Fibroblast of peridontal ligament (primary cell): ENCODE data around the gene GRIK1.

Experiments used
- DNase-seq: peaks from one replicate; pipeline ENCODE4 v3.0.0-alpha.2; 2010; ENCODE audit errors: extremely low read depth

Gene GRIK1

DNA sequence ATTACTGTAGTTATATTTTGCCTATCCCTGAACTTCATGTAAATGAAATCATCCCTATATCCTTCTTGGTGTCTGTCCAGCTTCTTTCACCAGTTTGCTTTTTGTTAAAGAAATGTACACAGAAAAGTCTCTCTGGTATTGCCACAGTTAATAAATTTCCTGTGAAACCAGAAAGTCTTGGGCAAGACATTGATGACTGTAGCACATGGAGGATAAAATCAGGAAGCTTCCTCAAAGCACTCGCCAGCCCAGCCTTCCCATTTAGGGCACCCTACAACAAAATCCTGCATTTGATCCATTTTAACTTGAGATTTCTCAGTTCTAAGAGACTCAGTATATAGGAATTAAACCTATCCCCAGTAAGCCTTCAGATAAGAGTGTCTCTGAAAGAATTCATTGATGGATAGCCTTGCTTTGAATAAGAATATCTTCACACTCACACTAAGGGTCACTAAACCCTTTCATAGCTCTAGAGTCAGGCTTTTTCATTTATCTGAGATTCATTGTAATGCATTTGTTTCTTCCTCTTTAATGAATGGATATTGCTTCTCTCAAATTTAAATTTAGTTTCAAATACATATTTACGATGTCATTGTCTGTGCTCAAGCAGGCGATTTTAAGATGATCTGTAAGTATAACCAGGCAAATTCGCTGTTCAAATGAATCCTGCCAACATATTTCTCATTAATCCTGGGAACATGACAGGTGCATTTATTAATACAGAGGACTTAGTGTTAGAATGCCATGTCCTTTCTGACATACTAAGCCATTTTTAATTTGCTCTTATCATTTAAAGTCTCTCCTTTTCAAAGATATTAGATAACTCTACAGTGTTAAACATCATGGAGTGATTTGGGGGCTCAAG lies 153.1 kb downstream of the GRIK1 start:
- DNase-seq, result no peak

- DNase-seq, result no peak
Measured at GRCh38 chr21:29777160-29777559, 162.6 kb downstream of the GRIK1 start.

GRCh38 chr21:29775462-29775861 lies 164.3 kb downstream of the GRIK1 start:
- DNase-seq, result no peak

DNA sequence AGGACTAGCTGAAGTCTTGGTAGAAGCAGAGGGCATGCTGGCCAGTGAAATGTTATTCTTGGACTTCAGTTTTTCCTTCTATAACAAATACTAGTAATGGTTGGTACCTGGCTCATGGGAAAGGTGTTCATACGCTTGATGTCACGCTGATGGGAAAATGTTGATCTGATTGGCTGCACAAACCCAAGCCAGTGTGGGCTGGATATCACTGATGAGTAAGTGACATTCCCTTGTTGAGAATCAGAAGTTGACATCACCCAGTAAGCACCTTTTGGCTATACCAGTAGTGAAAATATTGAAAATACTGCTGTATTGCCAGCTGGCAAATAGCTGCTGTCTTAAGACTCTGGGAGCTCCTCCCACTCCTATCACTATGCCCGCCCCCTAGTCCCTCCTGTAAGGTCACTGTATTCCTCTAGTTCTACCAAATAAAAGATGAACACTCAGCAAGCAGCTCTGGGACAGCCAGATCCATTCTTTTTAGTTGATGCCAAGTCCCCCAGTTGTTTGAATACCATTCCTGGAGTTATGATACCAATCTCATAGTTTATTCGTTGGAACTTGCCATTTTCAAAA lies 168.2 kb downstream of the GRIK1 start:
- DNase-seq, result no peak

DNA sequence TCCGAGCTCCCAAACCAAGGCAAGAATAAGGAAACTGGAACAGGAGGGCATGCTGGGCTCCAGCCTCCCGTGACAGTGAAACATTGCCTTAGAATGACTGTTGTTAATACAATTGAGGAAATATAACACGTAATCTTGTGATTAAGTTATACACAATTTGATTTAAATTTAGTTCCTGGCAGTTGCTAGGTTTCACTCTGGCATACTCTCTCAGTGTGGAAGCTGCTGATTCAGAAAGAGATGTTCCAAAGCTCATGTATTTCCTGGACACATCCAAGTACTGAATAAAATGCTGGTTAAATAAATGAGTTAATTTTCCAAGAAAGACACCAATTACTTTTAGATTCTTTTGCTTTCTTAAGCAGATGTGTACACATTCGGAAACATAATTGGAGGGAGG lies 176.1 kb downstream of the GRIK1 start:
- DNase-seq, result no peak

DNA sequence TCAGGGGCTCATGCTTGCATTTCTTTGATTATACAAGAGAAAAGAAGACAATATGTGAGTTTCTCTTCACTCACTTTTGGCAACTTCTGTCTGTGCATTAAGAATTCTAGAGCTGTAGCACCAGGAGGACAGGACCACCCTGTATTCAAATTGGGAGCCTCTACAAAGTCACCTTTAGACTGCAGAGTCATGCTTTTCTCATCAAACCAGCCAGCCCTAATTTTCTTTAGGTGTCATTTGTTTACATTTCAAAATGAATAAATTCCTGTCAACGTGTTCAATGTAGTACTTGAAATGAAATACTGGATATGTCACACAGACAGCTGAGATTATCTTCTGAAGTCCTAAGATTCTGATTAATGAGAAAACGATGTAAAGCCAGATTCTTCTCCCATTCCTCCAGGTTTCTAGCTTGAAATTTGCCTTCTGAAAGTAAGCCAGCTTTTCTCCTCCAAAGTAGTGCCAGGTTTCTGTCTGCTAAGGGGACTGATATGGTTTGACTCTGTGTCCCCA lies 177.2 kb downstream of the GRIK1 start:
- DNase-seq, result no peak

GRCh38 chr21:29753216-29753615 lies 186.6 kb downstream of the GRIK1 start:
- no peak for DNase-seq

- no peak for DNase-seq
Measured at GRCh38 chr21:29751473-29752185, 188.2 kb downstream of the GRIK1 start.

- no peak for DNase-seq
Measured at GRCh38 chr21:29749957-29750356, 189.8 kb downstream of the GRIK1 start.

DNA sequence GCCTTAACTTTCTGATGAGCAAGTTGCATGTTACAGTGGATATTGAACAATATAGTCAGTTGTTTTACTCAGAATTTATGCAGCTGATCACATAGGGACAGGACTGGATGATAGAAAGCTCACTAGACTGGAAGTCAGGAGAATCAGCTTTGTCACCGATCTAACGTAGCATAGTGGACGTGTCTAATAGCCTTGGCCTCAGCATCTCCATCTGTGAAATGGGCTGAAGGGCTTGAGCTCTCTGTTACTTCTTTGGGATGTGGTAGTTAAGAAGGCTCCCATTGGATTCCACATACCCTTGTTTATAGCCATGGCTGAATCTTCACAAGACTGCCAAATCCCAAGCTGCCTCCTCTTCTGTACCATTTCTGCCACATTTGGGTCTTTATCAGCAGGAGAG lies 190.6 kb downstream of the GRIK1 start:
- DNase-seq, result no peak

DNA sequence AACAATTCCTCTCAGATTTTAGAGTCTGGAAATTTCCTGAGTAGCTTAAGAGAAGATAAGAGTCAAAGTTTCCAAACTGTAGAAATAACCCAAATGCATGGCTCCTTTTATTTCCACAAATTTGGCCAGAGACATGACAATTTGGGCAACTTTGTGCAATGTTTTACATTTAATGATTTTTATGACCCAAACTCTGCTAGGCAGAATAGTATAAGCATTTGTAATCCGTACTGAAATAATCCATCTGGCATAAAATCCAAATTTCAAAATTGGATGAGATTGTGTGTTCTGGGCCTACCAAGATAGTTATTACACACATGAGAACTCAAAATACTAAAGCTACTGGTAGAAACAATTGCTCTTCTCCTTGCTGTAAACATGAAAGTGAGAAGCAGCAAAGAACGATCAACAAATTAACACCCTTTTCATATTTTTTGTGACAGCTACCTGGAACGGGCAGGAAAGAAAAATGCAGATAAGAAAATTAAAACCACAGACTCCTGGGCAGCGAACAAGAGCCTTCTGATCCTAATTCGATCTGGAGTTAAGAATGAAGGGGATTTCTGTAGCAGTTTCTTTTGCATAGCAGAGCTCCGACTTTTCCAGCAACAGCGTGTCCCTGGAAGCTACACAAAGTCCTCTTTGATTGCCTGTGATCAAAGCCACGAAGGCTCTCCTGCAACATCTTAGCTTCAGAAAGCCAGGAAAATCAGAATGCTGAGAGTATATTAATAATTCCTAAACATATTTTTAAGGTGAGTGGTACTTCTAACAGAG lies 191.2 kb downstream of the GRIK1 start:
- no peak for DNase-seq

DNA sequence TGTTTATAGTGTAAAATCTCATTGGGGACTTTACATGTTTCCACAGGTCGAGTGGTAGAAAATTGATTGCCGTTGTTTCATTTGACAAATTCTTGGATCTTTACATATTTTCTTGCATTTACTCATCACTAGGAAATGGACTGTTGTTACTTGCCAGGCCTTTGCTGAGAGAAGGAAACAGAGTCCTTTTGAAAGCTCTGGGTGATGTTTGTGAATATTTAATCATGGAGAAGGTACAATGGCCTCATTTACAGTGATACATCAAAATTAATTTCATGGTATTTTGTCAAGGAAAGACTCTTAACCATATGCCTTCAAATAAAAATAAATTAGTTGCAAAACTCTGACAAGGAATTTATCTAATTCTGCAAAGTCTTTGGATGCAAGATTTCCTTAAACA lies 198.0 kb downstream of the GRIK1 start:
- DNase-seq, result no peak

GRCh38 chr21:29739176-29739575 lies 200.6 kb downstream of the GRIK1 start:
- DNase-seq, result no peak

DNA sequence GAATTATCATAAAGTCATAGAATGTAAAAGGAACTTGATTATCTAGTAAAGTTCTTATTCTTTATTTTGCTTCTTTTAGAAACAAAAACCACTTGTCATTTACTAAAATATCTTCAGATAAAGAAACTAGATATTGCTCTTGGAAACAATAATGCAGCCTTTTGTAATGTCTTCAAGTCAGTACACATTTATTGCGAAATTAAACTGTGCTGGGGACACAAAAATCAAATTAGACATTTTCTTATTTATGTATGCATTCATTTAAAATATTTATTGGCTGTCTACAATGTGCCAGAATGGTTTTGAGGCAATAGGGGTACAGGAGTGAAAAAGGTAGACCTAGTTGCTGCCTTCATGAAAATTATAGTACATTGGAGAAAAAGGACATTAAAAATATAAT lies 201.1 kb downstream of the GRIK1 start:
- DNase-seq, result no peak

GRCh38 chr21:29737186-29737585 lies 202.6 kb downstream of the GRIK1 start:
- DNase-seq, result no peak

- no peak for DNase-seq
Measured at GRCh38 chr21:29730281-29730680, 209.5 kb downstream of the GRIK1 start.

GRCh38 chr21:29726044-29726443 lies 213.8 kb downstream of the GRIK1 start:
- no peak for DNase-seq

GRCh38 chr21:29725025-29725736 lies 214.6 kb downstream of the GRIK1 start:
- DNase-seq, result no peak

GRCh38 chr21:29721964-29722363 lies 217.8 kb downstream of the GRIK1 start:
- no peak for DNase-seq

DNA sequence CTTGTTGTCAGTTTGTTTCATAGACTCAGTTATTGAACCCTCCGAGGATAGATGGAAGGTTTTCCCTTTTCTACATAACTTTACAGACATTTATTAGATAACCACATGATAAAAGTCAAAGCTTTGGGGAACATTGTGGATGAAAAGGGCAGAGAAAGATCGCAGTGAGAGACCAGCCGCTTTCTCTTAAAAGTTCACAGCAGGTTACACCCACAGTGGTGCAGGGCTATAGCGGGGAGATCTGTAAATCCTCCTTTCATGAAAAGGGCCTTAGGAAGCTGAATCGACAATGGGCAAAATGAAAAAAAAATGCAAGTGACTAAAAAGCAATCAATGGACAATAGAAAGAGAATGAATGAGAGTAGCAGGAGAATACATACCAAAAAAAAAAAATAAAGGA lies 218.6 kb downstream of the GRIK1 start:
- no peak for DNase-seq

DNA sequence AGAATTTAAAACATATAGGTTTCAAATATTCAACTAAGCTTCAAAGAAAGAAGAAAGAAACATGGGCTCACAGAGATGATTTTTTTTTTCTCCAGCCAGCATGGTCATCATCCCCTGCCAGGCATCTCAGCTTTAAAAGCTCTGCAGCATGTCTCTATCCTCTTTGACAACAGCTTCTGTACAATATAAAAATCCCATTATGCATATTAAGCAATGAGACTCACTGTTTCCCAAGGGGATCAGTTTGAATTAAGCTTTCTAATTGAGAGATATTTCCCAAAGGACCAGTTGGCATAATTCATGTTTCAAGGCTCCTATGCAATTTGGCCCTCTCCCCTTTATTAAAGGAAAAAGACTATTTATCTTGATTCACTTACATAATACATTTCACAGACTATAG lies 220.3 kb downstream of the GRIK1 start:
- no peak for DNase-seq
